K562 (cell line): Measurements from ENCODE around the gene CTDSP1. TPM values are rescaled to one million over a fixed set of nuclear protein-coding genes. Genes with fewer than 3 reads are reported as not detected.
A peak's percentile ranks its signal among the peaks of the same experiment; 100 is the strongest.

Experiments used
- ATAC-seq: fragments of 200-7000 bp; cut with Tn5 transposase; 3 replicates; pipeline ENCODE4 v1.9.1; 2020; ENCODE audit warnings: moderate library complexity
- BruUV-seq: library from RNA; stranded (reverse); fragments of 400-500 nt; replicated peaks from 2 replicates; lab custom pipeline; 2021; lab: Mats Ljungman, UMichigan
- CTCF ChIA-PET: fragments of 300-600 bp; formaldehyde crosslinking; extraction: SDS; loops from one replicate; lab custom pipeline; 2021; ENCODE audit warnings: low intra/inter-chr PET ratio; lab: Yijun Ruan, JAX
- POLR2A ChIA-PET: fragments of 300-600, 350-650 bp; sonication (Branson Sonifier 250); formaldehyde crosslinking; extraction: SDS; loops from one replicate; lab custom pipeline; 2021; ENCODE audit warnings: antibody characterized with exemption, inconsistent platforms; lab: Yijun Ruan, JAX
- DNase-seq, 4 experiments: peaks; one replicate each; pipeline versions ENCODE4 v3.0.0 to v3.0.0-alpha.2; 2011 to 2018; ENCODE audit warnings: low spot score in 3 of 4, mixed read lengths in 3 of 4; ENCODE audit errors: extremely low read depth in 1 of 4
- FAIRE-seq: peaks from 2 replicates; lab custom pipeline; 2011; peaks lifted over from hg19 to GRCh38; lab: Jason Lieb, UNC
- H2AFZ ChIP-seq: 2 replicates; pipeline ENCODE4 v1.6.0; 2011; ENCODE audit warnings: low read depth, low read length, control low read depth, inconsistent platforms
- H3K27ac ChIP-seq: fragments of 200-600 bp; 3 replicates; pipeline ENCODE4 v1.8.0; 2011; ENCODE audit warnings: low read depth, mild to moderate bottlenecking, control low read depth, inconsistent platforms, low read length, moderate library complexity, mixed read lengths; ENCODE audit errors: extremely low read depth
- H3K27me3 ChIP-seq, 2 experiments: fragments of 300-600 bp in 1 of 2; 2 replicates in 1 of 2; 3 replicates in 1 of 2; pipeline versions ENCODE4 v1.6.0 to v1.8.0; 2011; ENCODE audit warnings: inconsistent platforms in 2 of 2, low read length in 2 of 2, mild to moderate bottlenecking in 1 of 2, mixed read lengths in 1 of 2, moderate library complexity in 1 of 2; ENCODE audit not compliant: control insufficient read depth in 2 of 2, insufficient read depth in 2 of 2
- H3K36me3 ChIP-seq: fragments of 300-600 bp; 3 replicates; pipeline ENCODE4 v1.8.0; 2011; ENCODE audit warnings: mild to moderate bottlenecking, low read length, inconsistent platforms; ENCODE audit not compliant: control insufficient read depth, insufficient read depth
- H3K4me1 ChIP-seq, 2 experiments: fragments of 200-600 bp in 1 of 2; replicated peaks in 1 of 2; 2 replicates in 1 of 2; 3 replicates in 1 of 2; pipeline versions ENCODE4 v1.5.1 to v1.8.0; 2011; ENCODE audit warnings: inconsistent platforms in 2 of 2, low read length in 2 of 2, mild to moderate bottlenecking in 1 of 2, mixed read lengths in 1 of 2, moderate library complexity in 1 of 2; ENCODE audit not compliant: control insufficient read depth in 2 of 2, insufficient read depth in 2 of 2
- H3K4me2 ChIP-seq: 2 replicates; pipeline ENCODE4 v1.6.1; 2011; ENCODE audit warnings: low read length, control low read depth, inconsistent platforms, mixed read lengths; ENCODE audit not compliant: insufficient read depth
- H3K4me3 ChIP-seq: fragments of 200-600 bp; sonication (generic), shearing (Covaris generic); 2 replicates; pipeline ENCODE4 v1.5.1; 2016; ENCODE audit warnings: control low read depth, inconsistent platforms
- H3K79me2 ChIP-seq: fragments of 200-600 bp; 3 replicates; pipeline ENCODE4 v1.8.0; 2011; ENCODE audit warnings: low read length, inconsistent platforms; ENCODE audit not compliant: control insufficient read depth, insufficient read depth
- H3K9ac ChIP-seq, 2 experiments: 2 replicates each; pipeline versions ENCODE4 v1.6.0 to v1.6.1; 2011; ENCODE audit warnings: low read depth in 2 of 2, low read length in 2 of 2, control low read depth in 1 of 2, inconsistent platforms in 1 of 2, mild to moderate bottlenecking in 1 of 2, mixed read lengths in 1 of 2; ENCODE audit not compliant: insufficient read depth in 1 of 2
- H3K9me1 ChIP-seq: one replicate; pipeline ENCODE4 v1.6.0; 2011; ENCODE audit warnings: inconsistent platforms, mild to moderate bottlenecking, low read length, moderate library complexity; ENCODE audit not compliant: control insufficient read depth, insufficient read depth
- H3K9me3 ChIP-seq: replicated peaks from 2 replicates; pipeline ENCODE4 v1.5.1; 2011; ENCODE audit warnings: low read depth, low read length, inconsistent platforms; ENCODE audit not compliant: control insufficient read depth, insufficient read depth
- H4K20me1 ChIP-seq: replicated peaks from 2 replicates; pipeline ENCODE4 v1.6.1; 2011; ENCODE audit warnings: low read length, inconsistent platforms, mixed read lengths; ENCODE audit not compliant: control insufficient read depth, insufficient read depth
- DLX4 ChIP-seq: fragments of 250-450 bp; sonication (Bioruptor Pico); IDR thresholded peaks from 2 replicates; pipeline ENCODE4 v1.6.1; 2021; ENCODE audit warnings: mild to moderate bottlenecking
- HDAC1 ChIP-seq, 2 experiments: fragments of 450-650 bp; IDR thresholded peaks; 2 replicates each; pipeline ENCODE4 v1.6.1; 2016 to 2017; ENCODE audit warnings: inconsistent platforms in 1 of 2, mild to moderate bottlenecking in 1 of 2, moderate library complexity in 1 of 2
- MEIS2 ChIP-seq: fragments of 450-650 bp; IDR thresholded peaks from 2 replicates; pipeline ENCODE4 v1.6.1; 2014; ENCODE audit warnings: mild to moderate bottlenecking; ENCODE audit not compliant: partially characterized antibody
- SOX6 ChIP-seq: fragments of 450-650 bp; IDR thresholded peaks from 2 replicates; pipeline ENCODE4 v1.6.1; 2014; ENCODE audit warnings: mild to moderate bottlenecking
- ZBTB9 ChIP-seq: fragments of 450-650 bp; formaldehyde crosslinking; IDR thresholded peaks from 2 replicates; pipeline ENCODE4 v1.4.0; 2020; ENCODE audit warnings: mild to moderate bottlenecking, moderate library complexity
- ZFP1 ChIP-seq: fragments of 450-650 bp; formaldehyde crosslinking; IDR thresholded peaks from 2 replicates; pipeline ENCODE4 v1.4.0; 2020; ENCODE audit warnings: mild to moderate bottlenecking, mixed read lengths
- ZNF280A ChIP-seq: fragments of 450-650 bp; IDR thresholded peaks from 2 replicates; pipeline ENCODE4 v1.6.1; 2018; ENCODE audit warnings: mild to moderate bottlenecking, low read depth; ENCODE audit not compliant: partially characterized antibody
- ZNF324 ChIP-seq: fragments of 250-450 bp; sonication (Bioruptor Pico); IDR thresholded peaks from 2 replicates; pipeline ENCODE4 v1.4.0; 2020; ENCODE audit warnings: mild to moderate bottlenecking
- ZNF407 ChIP-seq: fragments of 450-650 bp; IDR thresholded peaks from 2 replicates; pipeline ENCODE4 v1.6.1; 2016; ENCODE audit warnings: low read depth
- WGBS: fragments of 100-300 bp; shearing (Covaris generic); methylation state at CpG from one replicate; pipeline ENCODE4 v1.1.6; 2016; ENCODE audit warnings: low coverage, mixed read lengths; ENCODE audit not compliant: insufficient coverage; ENCODE audit errors: missing lambda C conversion rate; 5-methylcytosine and 5-hydroxymethylcytosine counted together
- in situ Hi-C: fragments of 300-500 bp; cut with MboI; formaldehyde crosslinking; loops from 4 replicates; pipeline ENCODE4 v1.15.0; 2018; ENCODE audit warnings: inconsistent platforms, mixed read lengths
- intact Hi-C: fragments of 100-400 bp; cut with micrococcal nuclease; formaldehyde crosslinking; loops from 2 replicates; pipeline ENCODE4 v1.14.2; 2022
- polyA plus RNA-seq, 8 experiments: library from polyadenylated mRNA; depleted of rRNA in 4 of 8; stranded (reverse) in 5 of 8; unstranded in 3 of 8; fragments of >200 nt; fragmentation: Nextera tagmentation in 2 of 8; fragmentation: Illumina TruSeq in 1 of 8; extraction: Ambion mirVana in 2 of 8; extraction: Trizol in 1 of 8; gene quantifications; 2 replicates each; pipeline versions ENCODE4 v1.2.1 to v1.2.3, GENCODE V29; 2011 to 2014; ENCODE audit warnings: inconsistent platforms in 1 of 8, missing spikeins in 1 of 8
- total RNA-seq, 7 experiments: library from RNA; depleted of rRNA in 6 of 7; stranded (reverse); fragments of >200 nt in 6 of 7; fragmentation: Illumina TruSeq in 2 of 7; extraction: Trizol in 2 of 7; gene quantifications; 2 replicates each; pipeline versions ENCODE4 v1.2.1 to v1.2.3, GENCODE V29; 2011 to 2021; ENCODE audit warnings: low replicate concordance in 1 of 7

The CTDSP1 gene
- total and polyA plus RNA-seq, 9 of the 15 experiments (the other 6 are each of a cell fraction or from before 2014, with no cell fraction given), result 2.4 to 74.8 (median 45.8) TPM

- peaks cover 3 to 5% of the 10 kb centered on the region in 2 experiments; a peak in 2 of 5 replicates for H3K4me1 ChIP-seq
- in situ Hi-C loops (no loop called here), intact Hi-C loops (no loop called here)
- no TSS peak for BruUV-seq
- peak within 1 kb of the TSS in 1 of 2 experiments; percentile 45; a peak in 2 of 4 replicates for H3K9ac ChIP-seq
- H3K9me1 ChIP-seq, result no peaks in the 10 kb centered on the region
- no peaks in the 10 kb centered on the region for H3K27me3 ChIP-seq
- no peak for FAIRE-seq
- H2AFZ ChIP-seq, result no peak within 1 kb of the TSS
- H3K4me3 ChIP-seq, result no peak within 1 kb of the TSS
- WGBS, result 40% methylated on average over 11 of the region's 13 CpGs
- no peak for DNase-seq
- no peak for ATAC-seq
- ChIA-PET CTCF (no interaction called here), POLR2A (no interaction called here)
- no peak within 1 kb of the TSS for H3K4me2 ChIP-seq
- no peak within 1 kb of the TSS for H3K27ac ChIP-seq
- H3K36me3 ChIP-seq, result no peaks in the 10 kb centered on the region
- TF ChIP-seq SOX6, result no peak
- TF ChIP-seq MEIS2, result no peak
- TF ChIP-seq ZNF280A, result no peak
- no peak for TF ChIP-seq DLX4 (CRISPR knock-in tag)
- TF ChIP-seq ZNF407, result no peak
- TF ChIP-seq HDAC1 (IDR thresholded peaks at IDR 0.05), result no peak
- no peak for TF ChIP-seq ZBTB9
- TF ChIP-seq ZNF324 (CRISPR knock-in tag), result no peak
- TF ChIP-seq ZFP1, result no peak
- no peaks in the 10 kb centered on the region for H3K9me3 ChIP-seq
- H3K79me2 ChIP-seq, result no peaks in the 10 kb centered on the region
- no peaks in the 10 kb centered on the region for H4K20me1 ChIP-seq
These were observed 17.7 kb upstream of the CTDSP1 start, which contains the start of gene SLC11A1 for GRCh38 chr2:218381916-218382366. Gene SLC11A1 (plus strand): TSS chr2:218382273. CDS start chr2:218382369, 96 bp downstream.
